Stomach (tissue), 4 donors: Measurements from ENCODE around the gene ENOX1.

Experiments used
- POLR2A ChIP-seq, 4 donors: fragments of 450-650 bp; IDR thresholded peaks; one replicate each; pipeline ENCODE4 v1.6.1; 2016; ENCODE audit warnings: antibody characterized with exemption in 4 of 4, control low read depth in 2 of 4, mild to moderate bottlenecking in 1 of 4, moderate library complexity in 1 of 4
- POLR2AphosphoS5 ChIP-seq, 3 donors: sonication (generic); formaldehyde crosslinking; IDR thresholded peaks; one replicate each; pipeline ENCODE4 v1.6.1; 2016; ENCODE audit warnings: antibody characterized with exemption in 3 of 3

DNA sequence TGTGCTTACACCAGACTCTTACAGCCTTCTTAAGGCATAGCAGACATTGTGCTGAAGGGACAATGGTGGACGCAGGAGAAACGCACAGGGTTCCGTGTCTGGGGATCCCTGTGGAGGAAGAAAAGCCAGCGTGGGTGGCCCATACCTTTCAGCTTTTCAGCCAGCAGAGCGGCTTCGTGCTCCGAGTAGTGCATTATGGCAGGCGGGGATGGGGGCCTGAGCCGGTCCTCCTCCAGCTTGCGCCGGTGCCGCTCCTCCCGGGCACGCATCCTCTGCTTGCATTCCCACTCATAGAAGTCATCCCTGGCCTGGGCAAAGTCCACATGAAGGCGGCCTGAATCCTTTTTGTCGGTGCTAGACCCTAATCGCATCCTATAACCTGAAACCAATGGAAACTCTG is 431.0 kb downstream of the ENOX1 start:
- TF ChIP-seq POLR2A (IDR thresholded peaks at IDR 0.05) (no peak), POLR2AphosphoS5 (IDR thresholded peaks at IDR 0.05) (no peak)
